GM21619 (cell line): ENCODE data around the gene ALG14.
"Not testable (repeated sequence)": the region's sequence is repeated elsewhere in the genome, so short reads cannot be mapped to it uniquely, and the experiment has no call there.

Experiments
- ATAC-seq: cut with Tn5 transposase; IDR thresholded peaks from one replicate; pipeline ENCODE4 v1.9.1; 2021; ENCODE audit not compliant: unreplicated experiment

ALG14 gene

DNA sequence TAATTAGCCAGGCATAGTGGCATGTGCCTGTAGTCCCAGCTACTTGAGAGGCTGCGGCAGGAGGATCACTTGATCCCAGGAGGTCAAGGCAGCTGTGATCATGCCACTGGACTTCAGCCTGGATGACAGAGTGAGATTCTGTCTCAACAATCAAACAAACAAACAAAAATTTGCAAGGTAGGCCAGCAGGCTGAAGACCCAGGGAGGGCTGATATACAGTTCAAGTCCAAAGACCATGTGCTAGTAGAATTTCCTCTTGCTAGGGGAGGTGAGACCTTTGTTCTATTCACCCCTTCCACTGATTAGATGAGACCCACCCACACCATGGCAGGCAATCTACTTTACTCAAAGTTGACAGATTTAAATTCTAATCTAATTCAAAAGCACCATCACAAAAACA is 114.7 kb downstream of the ALG14 start:
- no peak for ATAC-seq

DNA sequence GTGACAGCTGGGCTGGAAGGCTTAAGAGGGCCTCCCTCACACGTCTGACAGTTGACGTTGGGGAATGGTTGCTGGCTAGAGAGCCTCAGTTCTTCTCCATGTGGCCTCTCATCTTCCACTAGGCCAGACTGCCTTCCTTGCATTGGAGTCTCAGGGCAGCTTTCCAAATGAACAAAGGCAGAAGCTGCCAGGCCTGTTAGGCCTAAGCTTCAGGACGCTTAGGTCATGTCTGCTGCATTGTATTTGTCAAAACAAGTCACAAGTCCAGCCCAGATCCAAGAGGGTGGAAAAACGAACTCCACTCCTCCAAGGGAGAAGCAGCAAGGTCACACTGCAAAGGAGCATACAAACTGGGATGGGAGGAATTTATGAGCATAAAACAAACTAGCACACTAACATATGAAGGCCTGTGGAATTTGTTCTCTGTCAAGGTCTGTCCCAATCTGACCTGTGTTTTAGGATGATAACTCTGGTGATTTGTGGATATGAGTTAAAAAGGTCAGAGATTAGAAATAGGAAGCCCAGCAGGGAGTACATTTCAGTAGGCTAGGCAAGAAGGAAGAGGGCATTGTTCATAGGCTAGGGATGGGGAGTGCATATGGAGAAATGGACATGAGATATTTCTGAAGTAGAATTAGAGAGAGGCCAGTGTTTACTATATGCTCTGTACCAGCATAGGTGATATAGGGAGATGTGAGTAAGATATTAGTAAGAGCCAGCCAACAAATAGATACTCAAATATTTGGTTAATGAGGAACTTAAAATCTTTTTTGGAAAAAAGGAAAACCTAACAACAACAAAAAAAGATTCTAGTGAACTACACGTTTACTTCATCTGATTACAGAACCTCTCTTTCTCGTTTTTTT is 116.8 kb downstream of the ALG14 start:
- no peak for ATAC-seq

DNA sequence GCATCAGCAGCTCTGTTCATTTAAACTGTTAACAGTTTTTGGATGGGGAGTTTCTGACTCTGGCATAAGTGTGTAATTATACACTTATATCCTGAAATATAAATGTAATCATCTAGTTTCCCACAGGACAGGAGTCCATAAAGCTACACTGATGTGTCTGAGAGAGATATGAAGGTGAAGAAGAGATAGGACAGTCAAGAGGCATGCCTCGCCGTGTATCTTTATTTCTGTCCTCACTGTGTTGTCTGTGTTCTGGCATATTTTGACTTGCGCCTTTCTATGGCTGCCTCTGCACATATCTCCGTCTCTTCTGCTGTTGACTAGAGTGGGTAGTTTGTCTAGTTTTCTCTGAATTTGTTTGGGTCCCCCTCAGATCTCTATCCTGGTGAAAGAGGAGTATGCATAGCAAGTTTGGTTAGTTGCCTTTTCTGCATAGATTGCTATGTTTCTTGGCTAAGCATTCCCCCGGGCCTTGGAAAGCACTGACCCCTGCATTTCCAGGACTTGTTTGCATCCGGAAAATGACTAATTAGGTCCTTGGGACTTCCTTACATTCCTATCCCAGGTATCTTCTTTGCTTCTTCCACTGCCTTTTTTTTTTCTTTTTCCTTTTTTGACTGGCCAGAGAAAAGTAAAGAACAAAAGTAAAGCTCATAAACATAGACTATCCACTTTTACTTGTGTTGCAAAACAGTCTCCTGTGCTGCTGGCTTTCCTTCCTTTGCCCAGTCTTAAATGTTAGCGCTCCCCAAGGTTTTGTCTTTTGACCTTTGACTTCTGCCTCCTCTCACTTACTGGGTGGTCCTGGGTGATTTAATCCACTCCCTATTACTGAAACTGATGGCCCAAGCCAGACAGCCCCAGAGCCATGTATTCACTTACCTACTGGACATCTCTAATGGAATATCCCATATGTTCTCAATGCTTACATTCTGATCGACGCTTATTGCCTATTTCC is 118.2 kb downstream of the ALG14 start:
- no peak for ATAC-seq

DNA sequence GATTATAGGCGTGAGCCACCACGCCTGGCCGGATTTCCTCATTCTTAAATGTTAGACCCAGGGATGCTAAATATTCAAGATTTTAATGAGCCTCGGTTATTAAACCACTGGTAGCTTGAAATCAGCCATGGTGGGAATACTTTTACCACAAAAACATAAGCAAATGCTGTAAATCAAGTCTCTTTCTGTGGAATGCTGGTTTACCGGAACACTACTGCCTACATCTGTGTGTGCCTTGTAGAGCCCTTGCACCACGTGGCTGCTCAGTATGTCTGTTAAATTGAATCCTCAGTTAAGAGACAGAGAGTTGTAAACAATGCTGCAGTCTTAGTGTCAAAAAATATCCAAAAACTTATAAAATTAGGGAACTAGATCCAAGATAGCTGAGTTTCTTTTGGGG is 119.0 kb downstream of the ALG14 start:
- ATAC-seq: no peak

DNA sequence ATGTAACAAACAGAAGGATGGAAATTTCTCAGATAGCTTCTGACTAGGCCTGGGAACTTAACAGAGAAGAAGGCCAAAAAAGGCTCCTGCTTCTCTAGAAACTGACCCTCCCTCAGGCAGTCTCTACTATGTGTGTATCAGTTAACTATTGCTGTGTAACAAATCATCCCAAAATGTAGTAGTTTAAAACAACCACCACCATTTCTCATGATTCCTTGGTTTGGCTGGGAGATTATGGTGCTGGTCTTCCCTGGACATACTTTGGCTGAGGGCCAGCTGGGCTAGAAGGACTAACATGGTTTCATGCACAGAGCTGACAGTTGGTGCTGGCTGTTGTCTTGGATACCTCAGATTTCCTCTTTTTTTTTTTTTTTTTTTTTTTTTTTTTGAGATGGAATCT is 119.6 kb downstream of the ALG14 start:
- ATAC-seq: no peak

DNA sequence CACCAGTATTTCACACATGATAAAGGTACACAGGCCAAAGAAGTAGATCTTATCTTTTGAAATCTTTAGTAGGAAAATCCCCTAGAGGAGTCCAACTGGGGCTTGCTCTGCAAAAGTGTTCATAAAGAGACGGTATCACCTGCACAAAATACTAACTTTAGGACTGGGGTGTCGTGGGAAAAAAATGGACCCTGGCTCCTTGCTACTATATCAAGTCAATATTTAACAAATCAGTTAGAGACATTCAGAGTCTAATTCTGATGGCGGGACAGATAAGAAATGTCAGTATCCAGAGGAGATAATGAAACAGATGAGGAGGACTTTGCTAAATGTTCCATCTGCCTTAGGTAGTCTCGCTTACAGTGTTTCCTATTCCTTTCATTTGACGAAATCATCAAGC is 120.2 kb downstream of the ALG14 start:
- ATAC-seq: no peak

DNA sequence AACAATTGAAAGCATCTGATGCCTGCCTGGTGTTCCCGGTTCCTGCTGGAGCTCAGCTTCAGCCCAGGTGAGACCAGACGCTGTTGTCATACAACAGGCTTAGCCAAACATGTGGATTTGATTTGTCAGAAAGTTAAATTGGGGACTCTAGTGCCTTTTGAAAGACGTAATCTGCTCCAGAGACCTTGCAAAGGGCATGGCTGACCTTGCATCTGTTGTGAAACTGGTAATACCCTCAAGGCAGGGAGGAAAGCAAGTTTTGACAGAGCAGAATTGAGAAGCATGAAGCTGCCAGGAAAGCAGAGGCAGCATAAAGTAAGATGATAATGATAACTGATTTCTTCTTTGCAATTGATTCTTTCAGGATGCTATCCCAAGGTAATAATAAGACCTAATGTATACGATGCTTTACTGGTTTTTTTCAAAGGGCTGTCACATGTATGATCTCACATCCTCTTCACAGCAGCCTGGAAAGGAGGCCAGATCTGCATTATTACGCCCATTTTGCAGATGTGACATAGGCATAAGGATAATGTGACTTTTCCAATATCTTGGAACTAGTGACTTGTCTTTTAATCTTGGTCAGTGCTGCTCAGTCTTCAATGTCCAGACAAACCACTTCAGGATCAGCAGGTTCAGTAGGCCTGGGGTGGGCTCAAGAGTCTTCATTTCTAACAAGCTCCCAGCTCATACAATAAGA is 121.1 kb downstream of the ALG14 start:
- no peak for ATAC-seq

DNA sequence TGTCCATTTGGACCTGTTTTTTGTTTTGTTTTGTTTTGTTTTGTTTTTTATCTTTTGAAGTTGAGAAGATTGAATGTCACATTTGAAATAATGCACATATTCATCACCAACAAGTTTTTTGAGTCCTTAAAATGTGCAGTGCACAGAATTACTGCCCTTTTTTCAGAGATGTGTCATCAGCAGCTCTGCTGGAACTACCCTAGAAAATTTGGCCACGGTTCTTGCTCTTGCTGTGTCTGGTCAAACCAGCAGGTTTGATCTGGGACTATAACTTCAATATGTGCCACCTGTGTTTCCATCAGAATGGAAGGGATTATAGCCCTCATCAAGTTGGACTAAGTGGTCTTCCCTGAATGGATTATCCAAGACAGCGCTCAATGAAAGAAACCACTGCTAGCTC is 121.7 kb downstream of the ALG14 start:
- ATAC-seq: no peak

DNA sequence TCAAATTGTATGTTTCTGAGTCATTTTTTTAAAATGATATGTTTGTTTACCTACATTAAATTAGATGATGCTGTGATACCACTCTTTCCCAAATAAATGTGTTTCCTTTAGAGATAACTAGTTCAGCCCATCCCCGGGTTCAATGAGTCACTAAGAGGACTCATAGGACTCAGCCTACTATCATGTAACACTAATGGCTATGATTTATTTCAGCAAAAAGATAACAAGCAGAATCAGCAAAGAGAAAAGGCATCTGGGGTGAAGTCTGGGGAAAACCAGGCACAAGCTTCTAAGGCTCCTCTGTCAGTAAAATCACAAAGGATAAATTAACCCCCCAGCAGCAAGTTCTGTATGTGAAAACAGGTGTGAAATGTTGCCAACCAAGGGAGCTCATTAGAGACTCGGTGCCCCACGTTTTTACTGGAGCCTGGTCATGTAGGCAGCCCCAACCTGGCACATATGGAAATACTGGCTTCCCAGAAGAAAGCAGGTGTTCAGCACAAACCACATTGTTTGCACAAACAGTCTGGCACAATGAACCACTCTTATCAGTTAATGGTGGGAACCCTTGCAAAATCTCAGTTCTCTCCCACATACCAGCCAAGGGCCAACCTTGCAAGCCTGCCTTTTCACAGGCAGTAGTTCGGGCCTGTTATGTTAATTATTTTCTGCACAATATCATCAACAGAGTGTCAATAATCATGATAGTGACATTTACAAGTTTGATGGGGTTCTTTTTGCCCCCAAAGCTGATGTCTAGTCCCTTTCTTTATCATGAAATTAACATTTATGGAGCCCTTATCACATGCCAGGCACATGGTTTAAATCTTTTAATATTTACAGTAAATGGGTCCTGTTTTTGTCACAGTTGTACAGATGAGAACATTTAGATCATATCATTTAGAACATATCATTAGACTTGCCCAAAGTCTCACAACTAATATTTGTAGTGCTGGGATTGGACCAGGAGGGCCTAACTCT is 122.8 kb downstream of the ALG14 start:
- no peak for ATAC-seq

DNA sequence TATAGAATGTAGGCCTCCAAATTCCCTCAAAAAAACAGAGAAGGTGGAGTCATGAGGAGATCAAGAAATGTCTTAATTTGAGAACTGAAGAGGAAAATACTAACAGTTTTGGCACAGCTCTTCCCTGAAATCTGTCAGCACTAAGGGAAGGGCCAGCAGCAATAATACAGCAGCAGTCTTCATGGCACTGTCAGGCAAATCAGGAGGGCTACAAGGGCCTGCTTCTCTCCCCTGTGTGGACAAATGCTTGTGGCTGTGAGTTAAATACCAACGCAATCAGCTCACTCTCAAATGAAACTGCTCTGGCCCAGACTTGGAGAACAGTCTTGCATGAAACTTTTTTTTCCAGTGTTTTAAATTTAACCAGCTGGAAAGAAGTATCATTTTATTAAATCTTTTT is 125.3 kb downstream of the ALG14 start:
- ATAC-seq: no peak

DNA sequence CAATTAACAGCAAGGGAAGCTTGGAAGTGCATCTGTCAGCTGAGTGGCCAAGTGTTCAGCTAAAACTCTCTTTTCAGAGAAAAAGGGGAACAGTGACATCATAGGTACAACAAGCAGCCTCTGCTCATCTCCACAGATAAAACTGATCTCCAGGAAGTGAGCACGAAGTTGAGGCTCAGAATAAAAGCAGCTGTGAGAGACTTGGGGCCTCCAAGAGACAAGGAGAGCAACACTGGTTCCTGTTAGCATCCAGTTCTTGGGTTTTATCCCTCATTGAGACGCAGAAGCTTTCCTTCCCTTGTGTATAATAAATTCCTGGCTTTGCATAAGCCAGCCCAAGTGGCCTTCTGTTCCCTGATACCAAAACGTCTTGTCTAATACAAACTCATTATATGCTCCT is 125.9 kb downstream of the ALG14 start:
- no peak for ATAC-seq

DNA sequence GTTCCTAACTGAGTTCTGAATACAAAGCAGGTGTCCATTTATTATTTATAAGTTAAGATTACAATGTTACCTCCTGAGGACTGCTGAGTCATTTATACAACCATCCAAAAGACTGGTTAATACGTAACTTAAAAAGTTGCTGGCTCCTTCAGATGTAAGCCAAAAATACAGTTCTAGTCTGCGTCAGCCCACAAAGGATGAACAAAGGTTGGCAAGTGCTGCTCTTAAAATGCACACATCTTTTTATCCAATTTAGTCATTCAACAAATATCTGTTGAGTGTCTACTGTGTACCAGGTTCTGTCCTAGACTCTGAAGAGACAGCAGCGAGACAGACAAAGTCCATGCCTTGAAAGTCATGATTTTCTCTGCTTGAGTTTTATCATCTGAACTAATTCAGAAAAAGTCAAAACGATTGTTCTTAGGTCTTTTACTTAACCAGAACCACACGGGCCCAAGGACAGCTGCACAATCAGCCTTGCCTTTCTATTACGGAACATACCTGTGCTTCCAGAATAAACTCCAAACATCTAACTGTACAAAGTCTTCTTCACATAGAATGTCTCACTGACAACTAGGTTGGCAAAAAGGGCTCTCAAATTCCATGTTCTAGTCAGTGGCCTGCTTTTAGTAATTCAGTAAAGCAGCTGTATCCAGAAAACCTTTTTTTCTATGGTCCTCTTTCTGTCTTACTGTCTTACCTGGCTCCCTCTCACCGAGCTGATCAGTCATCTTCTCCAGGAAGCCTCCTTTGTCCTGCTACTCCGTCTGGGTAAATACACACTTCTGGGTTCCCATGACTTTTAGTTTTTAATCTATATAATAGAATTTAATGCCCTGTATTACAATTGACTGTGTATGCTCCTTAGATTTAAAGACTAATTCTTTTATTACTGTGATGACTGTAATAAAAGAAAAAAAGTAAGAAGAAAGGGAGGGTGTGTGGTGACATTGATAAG is 130.3 kb downstream of the ALG14 start:
- no peak for ATAC-seq

DNA sequence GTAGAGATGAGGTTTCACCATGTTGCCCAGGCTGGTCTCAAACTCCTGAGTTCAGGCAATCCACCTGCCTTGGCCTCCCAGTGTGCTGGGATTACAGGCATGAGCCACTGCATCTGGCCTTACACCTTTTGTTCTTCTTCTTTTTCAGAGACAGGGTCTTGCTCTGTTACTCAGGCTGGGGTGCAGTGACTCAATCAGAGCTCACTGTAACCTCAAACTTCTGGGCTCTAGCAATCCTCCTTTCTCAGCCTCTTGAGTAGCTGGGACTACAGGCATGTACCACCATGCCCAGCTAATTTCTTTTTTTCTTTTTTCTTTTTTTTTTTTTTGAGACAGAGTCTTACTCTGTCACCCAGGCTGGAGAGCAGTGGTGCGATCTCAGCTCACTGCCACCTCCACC is 131.3 kb downstream of the ALG14 start:
- not testable (repeated sequence) for ATAC-seq

DNA sequence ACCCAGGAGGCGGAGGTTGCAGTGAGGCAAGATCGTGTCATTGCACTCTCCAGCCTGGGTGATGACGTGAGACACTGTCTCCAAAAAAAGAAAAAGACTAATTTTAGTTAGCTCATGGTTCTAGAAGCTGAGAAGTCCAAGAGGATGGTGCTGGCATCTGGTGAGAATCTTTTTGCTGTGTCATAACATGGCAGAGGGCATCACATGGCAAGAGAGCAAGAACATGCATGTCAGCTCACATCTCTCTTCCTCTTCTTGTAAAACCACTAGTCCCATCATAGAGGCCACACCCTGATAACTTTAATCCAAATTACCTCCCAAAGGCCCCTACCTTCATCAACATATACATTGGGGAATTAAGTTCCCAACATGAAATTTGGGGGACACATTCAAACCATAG is 132.0 kb downstream of the ALG14 start:
- ATAC-seq: no peak

DNA sequence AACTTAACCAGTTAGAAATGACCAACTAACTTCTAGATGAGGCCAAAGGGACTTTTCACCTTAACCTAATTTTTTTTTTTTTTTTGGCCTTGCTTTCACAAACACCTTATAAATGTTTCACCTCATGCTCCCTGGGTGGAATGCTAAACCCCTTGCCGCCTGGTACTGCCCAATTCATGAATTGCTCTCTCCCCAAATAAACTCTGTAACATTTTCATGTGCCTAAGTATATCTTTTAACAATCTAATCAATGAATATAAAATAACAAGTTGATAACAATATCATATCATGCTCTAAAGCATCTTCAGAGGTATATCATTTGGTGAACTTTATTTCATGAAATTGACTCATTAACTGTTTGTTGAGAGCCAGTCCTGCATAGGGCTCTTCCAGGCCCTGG is 134.9 kb downstream of the ALG14 start:
- no peak for ATAC-seq

DNA sequence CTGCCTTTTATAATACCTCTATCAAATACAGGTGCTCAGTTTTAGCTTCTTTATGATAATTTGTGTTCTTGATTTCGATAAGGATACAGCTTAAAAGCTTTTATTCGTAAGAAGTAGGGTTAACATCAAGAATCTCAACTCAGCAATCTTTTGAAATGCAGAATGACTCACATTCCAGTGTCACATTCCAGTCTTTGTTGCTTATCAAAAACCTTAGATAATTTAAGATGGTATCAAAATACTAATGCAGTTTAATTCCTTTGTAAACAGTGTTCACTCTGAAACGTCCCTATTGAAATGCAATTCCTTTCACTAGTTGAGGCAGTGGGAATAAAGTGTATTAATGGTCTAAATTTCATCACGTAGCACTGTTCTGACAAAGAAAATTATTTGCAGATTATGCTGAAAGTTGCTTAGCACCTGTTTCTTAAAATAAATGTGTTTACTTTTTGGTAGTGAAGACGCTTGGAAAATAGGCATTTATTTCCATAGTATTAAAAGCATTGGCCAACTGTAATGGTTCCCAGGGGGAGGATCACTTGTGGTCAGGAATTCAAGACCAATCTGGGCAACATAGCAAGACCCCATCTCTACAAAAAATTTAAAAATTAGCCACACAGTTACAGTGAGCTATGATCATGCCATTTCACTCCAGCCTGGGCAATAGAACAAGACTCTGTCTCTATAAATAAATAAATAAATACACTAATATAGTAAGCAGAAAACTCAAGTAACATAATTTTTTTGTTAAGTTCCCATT is 135.7 kb downstream of the ALG14 start:
- no peak for ATAC-seq

DNA sequence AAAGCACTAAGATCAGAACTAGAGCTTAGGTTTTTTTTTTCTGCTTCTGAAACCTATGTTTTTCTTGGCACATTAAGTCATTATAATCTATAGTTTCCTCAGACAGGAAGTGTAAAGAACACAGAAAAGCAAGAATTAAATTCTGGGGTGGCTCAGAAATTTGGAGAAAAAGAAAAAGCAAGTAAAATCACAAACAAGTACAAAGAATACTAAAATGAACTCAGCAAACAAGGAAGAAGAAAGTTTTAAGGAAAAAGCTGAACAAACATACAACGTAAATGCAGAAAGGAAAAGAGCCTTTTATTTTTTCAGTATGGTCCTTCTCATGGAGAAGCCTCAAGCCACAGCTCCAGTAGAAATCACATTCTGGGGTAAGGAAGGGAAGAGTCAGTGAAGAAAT is 137.3 kb downstream of the ALG14 start:
- ATAC-seq: no peak

DNA sequence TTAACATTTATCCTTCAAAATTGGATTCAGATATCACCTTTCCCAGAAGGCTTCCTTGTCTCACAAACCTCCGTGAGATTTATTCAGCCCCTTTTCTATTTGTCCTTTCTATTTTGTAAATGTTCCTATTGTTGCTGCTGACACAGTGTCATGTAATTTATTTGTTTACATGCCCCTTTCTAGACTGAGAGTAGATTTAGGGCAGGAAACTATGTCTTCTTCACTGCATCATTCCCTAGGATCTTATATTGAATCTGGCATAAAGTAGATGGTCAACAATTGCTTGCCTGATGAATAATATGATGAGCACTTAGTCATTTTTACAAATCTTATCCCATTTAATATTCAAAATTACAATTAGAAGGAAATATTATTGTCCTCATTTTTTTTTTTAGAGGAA is 137.7 kb downstream of the ALG14 start:
- no peak for ATAC-seq
